ENCODE data around the gene MT1A.

GRCh38 chr16:56615353-56615752 is 23.1 kb upstream of the MT1A start:
- TF ChIP-seq REST (IDR thresholded peaks at IDR 0.05; ENCODE audit: insufficient replicate concordance, low read depth) (no peak), POLR2AphosphoS5 (IDR thresholded peaks at IDR 0.05; ENCODE audit: low read depth) (no peak)
- TF ChIP-seq, protein P1, sequence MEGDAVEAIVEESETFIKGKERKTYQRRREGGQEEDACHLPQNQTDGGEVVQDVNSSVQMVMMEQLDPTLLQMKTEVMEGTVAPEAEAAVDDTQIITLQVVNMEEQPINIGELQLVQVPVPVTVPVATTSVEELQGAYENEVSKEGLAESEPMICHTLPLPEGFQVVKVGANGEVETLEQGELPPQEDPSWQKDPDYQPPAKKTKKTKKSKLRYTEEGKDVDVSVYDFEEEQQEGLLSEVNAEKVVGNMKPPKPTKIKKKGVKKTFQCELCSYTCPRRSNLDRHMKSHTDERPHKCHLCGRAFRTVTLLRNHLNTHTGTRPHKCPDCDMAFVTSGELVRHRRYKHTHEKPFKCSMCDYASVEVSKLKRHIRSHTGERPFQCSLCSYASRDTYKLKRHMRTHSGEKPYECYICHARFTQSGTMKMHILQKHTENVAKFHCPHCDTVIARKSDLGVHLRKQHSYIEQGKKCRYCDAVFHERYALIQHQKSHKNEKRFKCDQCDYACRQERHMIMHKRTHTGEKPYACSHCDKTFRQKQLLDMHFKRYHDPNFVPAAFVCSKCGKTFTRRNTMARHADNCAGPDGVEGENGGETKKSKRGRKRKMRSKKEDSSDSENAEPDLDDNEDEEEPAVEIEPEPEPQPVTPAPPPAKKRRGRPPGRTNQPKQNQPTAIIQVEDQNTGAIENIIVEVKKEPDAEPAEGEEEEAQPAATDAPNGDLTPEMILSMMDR (IDR thresholded peaks at IDR 0.05; ENCODE audit: insufficient read depth, low read length): no peak
